Ammon's horn (tissue), 1 donor: ENCODE measurements around the gene ARID1B.

ENCODE experiments used
- DNase-seq: peaks from one replicate; pipeline ENCODE4 v3.0.0-alpha.2; 2016; ENCODE audit warnings: low spot score

The ARID1B gene

DNA sequence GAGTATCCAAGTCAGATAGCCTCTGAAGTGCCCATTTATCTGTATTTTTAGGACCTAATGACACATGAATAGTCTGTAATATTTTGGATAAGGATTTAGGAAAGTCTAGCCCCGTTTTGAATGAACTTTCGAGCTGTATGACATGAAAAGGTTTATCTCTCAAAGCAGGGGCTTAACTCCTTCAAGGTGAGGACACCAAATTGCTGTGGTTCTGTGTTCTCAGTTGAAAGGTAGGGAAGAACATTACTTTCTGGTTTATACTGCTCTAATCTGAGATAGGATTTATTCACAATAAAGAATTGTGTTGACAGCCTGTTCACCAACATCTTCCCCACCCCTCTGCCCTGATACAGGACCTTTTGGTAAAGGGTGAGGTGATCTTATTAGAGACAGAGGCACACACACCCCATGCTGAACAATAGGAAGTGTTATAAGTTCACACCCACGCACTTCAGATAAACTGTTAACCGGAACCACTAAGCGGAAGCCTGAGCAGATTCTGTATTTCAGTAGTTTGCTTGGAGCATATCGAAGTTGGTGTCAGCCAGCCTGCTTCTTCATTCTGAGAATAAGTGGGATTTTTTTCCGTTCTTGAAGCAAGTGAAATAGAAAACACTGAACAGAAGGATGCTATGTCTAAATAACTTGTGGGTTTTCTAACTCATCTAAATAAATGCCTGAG lies 322.9 kb downstream of the ARID1B start:
- DNase-seq: peak; percentile 49

- DNase-seq: no peak
These were observed 324.0 kb downstream of the ARID1B start for GRCh38 chr6:157101166-157101565.

- DNase-seq: no peak
These were observed 327.6 kb downstream of the ARID1B start for GRCh38 chr6:157104803-157105202.

- no peak for DNase-seq
These were observed 329.3 kb downstream of the ARID1B start for GRCh38 chr6:157106487-157106886.

- DNase-seq: no peak
These were observed 330.4 kb downstream of the ARID1B start for GRCh38 chr6:157107571-157107914.

- DNase-seq: no peak
These were observed 330.9 kb downstream of the ARID1B start for GRCh38 chr6:157107915-157108651.

DNA sequence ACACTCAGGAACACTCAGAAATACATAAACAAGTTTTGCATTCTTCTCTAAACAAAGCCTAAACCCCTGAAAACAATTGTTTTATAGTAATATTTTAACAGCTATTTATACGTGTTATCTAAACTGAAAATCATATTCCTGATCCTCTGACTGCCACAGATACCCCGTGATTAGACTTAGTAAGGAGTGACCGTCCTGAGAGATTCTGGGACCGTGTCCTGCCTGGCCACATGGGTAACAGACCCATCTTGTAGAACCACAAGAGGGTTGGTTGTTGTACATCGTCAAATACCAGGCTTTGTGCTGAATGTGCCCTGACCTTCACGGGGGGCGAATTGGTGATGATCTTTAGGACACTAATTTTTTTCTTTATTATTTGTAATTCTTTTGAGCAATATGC lies 331.7 kb downstream of the ARID1B start:
- no peak for DNase-seq

DNA sequence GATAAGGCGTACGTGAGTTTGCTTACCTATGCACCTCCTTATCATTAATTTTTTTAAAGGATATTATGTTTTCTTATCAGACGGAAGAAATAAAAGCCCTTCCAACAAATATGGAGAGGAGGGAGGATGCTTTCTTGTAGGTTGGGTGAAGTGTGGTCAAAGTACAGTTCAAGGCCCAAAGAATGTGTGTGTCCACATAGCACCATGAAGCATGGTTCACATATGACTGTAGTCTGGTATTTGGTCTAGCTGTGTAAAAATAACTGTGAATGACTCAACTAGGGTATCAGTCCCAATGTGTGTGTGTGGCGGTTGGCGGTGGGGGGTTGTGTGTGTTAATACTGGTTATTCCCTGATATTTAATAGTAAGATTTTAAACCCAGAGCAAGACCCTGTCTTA lies 333.4 kb downstream of the ARID1B start:
- no peak for DNase-seq

DNA sequence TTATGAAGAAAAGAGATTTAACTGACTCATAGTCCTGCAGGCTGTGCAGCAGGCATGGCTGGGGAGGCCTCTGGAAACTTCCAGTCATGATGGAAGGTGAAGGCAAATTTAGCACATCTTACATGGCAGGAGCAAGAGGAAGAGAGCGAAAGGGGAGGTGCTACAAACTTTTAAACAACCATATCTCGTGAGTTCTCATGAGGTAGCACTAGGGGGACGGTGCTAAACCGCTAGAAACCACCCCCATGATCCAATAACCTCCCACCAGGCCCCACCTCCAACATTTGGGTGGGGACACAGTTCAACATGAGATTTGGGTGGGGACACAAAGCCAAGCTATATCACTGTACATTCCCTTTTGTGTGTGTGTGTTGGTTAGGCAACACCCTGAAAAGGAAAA lies 336.2 kb downstream of the ARID1B start:
- DNase-seq: no peak

DNA sequence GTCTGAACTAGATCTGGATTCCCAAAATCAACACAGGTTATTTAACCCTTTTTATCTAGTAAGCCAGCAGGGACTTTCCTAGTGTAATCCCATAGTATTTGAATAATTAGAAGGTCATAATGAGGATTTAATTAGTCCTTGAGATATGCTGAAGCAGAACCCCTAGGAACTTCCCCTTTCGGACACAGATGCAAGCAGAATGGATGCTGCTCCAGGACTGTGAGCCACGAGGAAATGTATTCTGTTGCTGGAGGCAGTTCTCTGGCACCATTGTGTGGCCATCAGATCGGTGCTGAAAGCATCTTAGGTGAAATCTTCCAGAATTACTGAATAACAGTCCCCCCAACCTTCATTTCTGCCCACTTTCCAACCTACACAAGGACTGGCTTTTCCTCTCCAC lies 339.2 kb downstream of the ARID1B start:
- DNase-seq: no peak

DNA sequence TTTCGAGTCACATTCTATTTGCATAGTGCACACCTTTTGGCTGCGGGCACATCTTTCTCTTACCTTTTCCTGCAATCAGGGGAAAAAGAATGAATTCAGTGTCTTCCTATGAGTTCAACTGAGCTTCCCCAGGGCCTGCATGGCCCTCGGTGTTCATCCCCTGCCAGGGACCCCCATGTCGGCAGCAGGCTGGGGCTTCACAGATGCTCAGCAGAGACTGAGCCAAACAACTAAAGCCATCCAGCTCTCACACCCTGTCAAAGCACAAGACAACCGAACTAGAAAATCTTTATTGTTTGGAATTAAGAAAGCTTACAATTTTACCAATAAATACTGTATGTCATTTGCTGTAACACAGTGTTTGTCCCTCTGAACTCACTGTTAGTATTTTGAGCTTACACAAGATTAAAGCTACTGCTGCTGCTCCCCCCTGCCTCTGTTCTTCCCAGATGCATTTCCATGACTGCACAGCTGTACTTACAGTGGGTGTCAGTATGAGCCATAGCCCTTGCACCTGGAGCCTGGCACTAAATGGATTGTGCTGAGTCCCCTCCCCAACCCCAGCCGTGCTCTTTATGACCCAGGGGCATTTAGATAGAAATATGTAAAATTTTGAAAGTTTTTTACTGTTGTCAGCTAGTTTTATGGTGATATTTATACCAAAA lies 340.4 kb downstream of the ARID1B start:
- no peak for DNase-seq

GRCh38 chr6:157119502-157120027 lies 342.4 kb downstream of the ARID1B start:
- DNase-seq: no peak

DNA sequence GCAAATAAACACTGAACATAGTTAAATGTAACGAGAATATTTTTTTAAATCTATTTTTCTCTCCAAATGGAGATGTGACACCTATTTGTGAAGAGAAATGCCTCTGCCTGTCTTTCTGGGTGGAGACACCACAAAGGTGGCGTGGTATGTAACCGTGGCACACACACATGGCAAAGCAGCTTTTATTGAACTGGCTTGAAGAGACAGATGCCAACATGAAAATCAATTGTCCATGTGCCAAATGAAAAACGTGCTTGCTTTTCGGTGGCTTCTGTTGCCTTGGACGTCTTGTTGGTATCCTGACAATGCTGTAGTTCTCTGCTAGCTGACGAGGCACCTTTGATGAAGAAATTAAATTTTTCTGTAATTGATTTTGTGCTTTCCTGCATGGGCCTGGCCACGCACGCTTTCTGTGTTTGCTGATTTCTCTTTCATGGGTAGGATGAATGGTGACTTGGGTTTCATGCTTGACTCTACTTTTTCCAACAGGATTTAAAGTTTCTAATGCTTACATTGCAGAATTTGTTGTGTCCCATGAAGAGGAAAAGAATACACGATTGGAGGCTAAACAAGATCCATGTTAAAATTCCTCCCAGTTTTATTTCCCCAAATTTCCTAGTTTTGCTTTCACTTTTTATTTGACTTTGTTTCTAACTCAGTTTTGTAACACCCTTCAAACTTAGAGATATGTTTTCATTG lies 343.5 kb downstream of the ARID1B start:
- no peak for DNase-seq

DNA sequence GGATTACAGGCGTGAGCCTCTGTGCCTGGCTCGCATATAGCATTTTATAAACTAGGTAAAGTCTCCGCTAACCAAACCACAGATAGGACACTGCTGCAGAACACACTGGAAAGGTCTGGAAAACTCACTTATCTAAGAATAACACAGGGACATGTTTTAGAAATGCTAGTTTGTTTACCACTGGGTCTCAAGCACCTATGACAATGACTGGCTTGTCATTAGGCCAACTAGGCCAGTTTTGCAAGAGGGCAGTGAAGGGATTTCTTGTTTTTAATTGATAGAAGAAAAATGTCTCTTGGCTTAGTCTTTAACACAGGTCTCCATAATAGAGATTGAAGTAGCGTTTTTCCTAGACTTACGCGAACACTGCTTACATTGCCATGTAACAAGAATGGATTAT lies 344.7 kb downstream of the ARID1B start:
- no peak for DNase-seq

- DNase-seq: no peak
These were observed 346.1 kb downstream of the ARID1B start for GRCh38 chr6:157123234-157123633.

- no peak for DNase-seq
These were observed 347.5 kb downstream of the ARID1B start for GRCh38 chr6:157124485-157125254.

GRCh38 chr6:157125531-157125930 lies 348.4 kb downstream of the ARID1B start:
- no peak for DNase-seq

DNA sequence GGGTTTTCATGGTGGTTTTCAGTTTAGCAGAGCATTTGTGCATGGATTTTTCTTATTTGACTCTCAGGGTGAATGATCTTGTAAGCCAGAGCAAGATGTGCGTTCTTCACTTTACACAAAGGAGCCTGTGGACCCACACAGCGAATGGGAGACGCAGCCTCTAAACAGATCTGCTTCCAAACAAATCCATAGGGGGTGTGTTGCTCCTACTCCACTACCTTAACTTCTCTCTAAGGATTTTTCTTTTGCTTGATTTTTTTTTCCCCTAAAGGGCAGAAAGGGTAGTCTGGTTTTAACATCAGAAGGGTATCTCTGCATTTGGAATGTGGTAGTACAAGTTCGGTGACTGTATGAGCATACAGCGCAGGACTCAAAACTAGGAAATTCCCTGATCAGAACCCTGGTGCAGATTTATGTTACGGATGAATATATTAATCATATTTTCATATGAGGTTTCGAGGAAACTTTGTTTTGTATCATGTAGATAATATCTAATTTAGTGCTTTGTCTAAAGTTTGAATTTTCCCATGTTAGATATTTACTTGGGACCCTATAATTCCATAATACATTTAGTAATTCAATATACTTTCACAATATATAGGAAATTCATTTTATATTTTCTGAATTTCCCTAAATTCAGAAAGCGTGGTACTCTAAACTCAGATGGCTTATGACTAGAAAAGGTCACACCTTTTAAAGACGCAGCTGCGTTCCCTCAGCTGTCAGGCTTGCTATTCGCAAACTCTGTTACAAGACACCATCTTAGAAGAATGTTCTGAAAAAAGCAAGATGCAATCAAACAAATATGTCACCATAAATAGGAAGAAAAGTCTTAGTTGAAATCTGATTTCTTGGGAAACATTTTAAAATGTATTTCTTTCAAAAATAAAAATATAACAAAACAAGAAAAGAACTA lies 349.3 kb downstream of the ARID1B start:
- DNase-seq: no peak

GRCh38 chr6:157128235-157128775 lies 351.1 kb downstream of the ARID1B start:
- DNase-seq: no peak

DNA sequence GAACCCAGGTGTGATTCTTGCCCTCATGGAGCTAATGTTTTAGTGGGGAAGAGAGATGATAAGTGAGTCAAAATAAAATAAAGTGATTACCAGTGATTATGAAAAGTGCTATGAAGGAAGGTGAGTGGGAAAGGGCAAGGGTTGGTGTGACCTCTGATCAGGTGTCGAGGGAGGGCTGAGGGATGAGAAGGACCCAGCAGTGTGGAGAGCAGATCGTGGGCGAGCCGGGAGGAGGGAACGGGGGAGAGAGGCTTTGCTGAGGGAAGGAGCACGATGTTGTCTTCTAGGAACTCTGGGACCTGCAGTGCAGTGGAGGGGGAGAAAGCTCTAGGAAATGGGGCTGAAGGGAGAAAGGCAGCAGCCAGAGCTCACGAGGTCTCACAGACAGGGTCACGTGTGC lies 354.1 kb downstream of the ARID1B start:
- no peak for DNase-seq
